A673 (cell line): ENCODE measurements around the gene OSTC.

Experiments used
- CTCF ChIP-seq: fragments of 300-800, 200-600 bp; sonication (generic); conservative IDR thresholded peaks from 2 replicates; pipeline ENCODE4 v1.5.1; 2017; ENCODE audit warnings: low read depth, mild to moderate bottlenecking, antibody characterized with exemption, low read length, moderate library complexity, mixed read lengths
- EZH2 ChIP-seq: fragments of 200-600 bp; sonication (generic); IDR thresholded peaks from 2 replicates; pipeline ENCODE4 v1.6.1; 2017; ENCODE audit warnings: borderline replicate concordance, low read depth, mild to moderate bottlenecking, mixed read lengths, antibody characterized with exemption, low read length; ENCODE audit not compliant: poor library complexity, severe bottlenecking

GRCh38 chr4:108685036-108685686, 34.8 kb downstream of the OSTC start:
- TF ChIP-seq CTCF = no peak
- no peak for TF ChIP-seq EZH2
